Measurements from ENCODE around the gene PHIP.
"Not testable (repeated sequence)": the region's sequence is repeated elsewhere in the genome, so short reads cannot be mapped to it uniquely, and the experiment has no call there.

The PHIP gene

DNA sequence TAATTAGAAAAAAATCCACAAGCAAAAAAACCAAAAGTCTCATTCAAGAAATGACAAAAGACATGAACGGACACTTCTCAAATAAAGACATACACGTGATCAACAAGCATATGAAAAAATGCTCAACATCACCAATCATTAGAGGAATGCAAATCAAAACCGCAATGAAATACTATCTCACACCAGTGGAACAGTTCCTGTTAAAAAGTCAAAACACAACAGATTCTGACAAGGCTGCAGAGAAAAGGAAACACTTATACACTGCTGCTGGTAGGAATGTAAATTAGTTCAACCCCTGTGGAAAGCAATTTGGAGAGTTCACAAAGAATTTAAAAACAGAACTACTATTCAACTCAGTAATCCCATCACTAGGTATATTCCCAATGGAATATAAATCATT, 152.7 kb downstream of the PHIP start:
- no peak for DNase-seq (ENCODE audit: low spot score)

DNA sequence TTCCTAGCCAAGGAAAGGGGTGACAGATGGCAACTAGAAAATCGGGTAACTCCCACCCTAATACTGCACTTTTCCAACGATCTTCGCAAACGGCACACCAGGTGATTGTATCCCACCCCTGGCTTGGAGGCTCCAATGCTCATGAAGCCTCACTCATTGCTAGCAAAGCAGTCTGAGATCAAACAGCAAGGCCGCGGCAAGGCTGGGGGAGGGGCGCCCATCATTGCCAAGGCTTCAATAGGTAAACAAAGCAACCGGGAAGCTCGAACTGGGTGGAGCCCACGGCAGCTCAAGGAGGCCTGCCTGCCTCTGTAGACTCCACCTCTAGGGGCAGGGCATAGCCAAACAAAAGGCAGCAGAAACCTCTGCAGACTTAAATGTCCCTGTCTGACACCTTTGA, 156.9 kb downstream of the PHIP start:
- DNase-seq (ENCODE audit: low spot score): not testable (repeated sequence)

DNA sequence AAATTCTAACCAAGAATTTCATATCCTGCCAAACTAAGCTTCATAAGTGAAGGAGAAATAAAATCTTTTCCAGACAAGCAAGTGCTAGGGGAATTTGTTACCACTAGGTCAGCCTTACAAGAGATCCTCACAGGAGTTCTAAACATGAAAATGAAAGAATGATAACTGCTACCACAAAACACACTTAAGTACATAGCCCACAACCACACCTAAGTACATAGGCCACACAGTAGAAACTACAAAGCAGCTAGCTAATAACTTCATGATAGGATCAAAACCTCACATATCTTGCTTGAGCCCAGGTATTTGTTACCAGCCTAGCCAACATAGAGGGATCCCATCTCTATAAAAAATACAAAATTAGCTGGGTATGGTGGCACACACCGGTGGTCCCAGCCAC, 160.3 kb downstream of the PHIP start:
- no peak for DNase-seq (ENCODE audit: low spot score)

GRCh38 chr6:78916411-78916810, 161.6 kb downstream of the PHIP start:
- DNase-seq (ENCODE audit: low spot score): no peak

- no peak for DNase-seq (ENCODE audit: low spot score)
Observed at GRCh38 chr6:78911218-78911940, 166.7 kb downstream of the PHIP start.

GRCh38 chr6:78910591-78911171, 167.4 kb downstream of the PHIP start:
- DNase-seq (ENCODE audit: low spot score): no peak

- DNase-seq (ENCODE audit: low spot score): no peak
Observed at GRCh38 chr6:78910010-78910409, 168.0 kb downstream of the PHIP start.

- no peak for DNase-seq (ENCODE audit: low spot score)
Observed at GRCh38 chr6:78909391-78909790, 168.7 kb downstream of the PHIP start.

DNA sequence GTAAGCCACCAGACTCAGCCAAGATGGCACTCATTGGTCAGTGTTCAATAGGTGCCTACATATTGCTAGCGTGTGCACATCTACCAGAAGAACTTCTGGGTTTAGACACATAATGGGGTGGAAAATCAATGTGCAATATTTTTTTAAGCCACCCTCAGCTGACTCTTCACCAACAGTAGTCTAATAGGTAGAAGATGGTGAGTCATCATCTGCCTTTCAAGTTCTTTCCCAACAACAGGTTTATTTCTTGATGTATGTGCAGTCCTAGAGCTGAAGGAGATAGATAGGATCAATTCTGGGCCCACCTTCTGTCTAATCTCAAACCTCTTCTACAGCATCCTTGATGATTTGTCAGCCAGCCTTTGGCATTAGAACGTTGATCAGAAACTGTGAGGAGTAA, 169.4 kb downstream of the PHIP start:
- DNase-seq (ENCODE audit: low spot score): no peak

- no peak for DNase-seq (ENCODE audit: low spot score)
Observed at GRCh38 chr6:78896227-78896626, 181.8 kb downstream of the PHIP start.

DNA sequence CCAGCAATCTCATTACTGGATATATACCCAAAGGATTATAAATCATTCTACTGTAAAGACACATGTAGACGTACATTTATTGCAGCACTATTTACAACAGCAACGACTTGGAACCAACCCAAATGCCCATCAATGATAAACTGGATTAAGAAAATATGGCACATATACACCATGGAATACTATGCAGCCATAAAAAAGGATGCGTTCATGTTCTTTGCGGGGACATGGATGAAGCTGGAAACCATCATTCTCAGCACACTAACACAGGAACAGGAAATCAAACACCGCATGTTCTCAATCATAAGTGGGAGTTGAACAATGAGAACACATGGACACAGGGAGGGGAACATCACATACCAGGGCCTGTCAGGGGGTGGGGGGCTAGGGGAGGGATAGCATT, 188.2 kb downstream of the PHIP start:
- not testable (repeated sequence) for DNase-seq (ENCODE audit: low spot score)

Measured in hematopoietic multipotent progenitor cell treated with erythropoietin and hydrocortisone succinate and interleukin-3 and kit ligand, for 15 days (in vitro differentiated cells).